Measurements from ENCODE around the gene NR0B2. TPM values are rescaled to one million over a fixed set of nuclear protein-coding genes. Genes with fewer than 3 reads are reported as not detected.
A peak's percentile ranks its signal among the peaks of the same experiment; 100 is the strongest.

NR0B2 gene
- total and polyA plus RNA-seq, 2 of the 13 experiments (the other 11 are each of a cell fraction or from before 2014, with no cell fraction given): 72.5 to 133 TPM

DNA sequence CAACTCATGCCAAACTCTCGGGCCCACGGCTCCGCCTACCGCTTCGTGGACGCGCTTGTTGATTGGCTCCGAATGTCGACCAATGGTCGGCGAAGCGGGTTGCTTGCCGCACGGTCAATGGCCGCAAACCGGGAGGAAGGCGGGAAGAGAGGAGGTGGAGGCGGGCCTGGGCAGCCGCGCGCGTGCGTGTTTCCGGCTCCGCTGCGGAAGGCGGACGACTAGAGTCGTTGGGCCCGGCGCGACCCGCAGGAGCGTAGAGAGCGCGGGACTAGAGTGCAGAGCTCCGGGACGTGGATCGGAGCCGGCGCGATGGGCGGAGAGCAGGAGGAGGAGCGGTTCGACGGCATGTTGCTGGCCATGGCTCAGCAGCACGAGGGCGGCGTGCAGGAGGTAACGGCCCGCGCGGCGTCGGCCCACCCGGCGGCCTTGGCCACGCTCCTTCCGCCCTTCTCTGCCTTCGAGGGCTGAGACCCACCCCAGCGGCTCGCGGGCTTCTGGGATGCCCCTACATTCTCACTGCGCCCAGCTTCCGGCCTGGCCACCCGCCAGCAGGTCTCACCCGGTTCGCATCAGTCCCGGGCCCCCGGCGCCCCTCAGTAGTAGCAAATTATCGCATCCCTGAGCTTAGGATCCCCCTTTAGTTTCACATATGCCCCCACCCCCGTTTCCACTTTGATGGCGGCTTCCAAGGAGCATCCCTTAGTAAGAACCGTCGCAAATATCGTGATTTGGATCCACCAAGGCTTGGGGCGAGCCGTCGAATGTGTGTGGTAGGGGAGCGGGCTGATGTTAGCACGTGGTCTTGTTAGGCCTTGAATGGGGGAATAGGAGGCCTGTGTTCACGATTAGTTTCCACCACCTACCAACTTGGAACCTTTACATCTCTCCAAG, 8.0 kb upstream of the NR0B2 start, which contains the start of gene NUDC (continued):
- TF ChIP-seq KDM5B (CRISPR knock-in tag; IDR thresholded peaks at IDR 0.05; ENCODE audit: borderline replicate concordance) (peak; percentile 98; the same call in 1 of the 2 replicates), MTF2 (CRISPR knock-in tag; IDR thresholded peaks at IDR 0.05; ENCODE audit: borderline replicate concordance) (no peak), SMYD3 (CRISPR knock-in tag; IDR thresholded peaks at IDR 0.05) (no peak; the same call in 1 of the 2 replicates), ZFP36 (IDR thresholded peaks at IDR 0.05; ENCODE audit: borderline replicate concordance, low read depth, low read length, partially characterized antibody) (no peak), ZNF772 (CRISPR knock-in tag; IDR thresholded peaks at IDR 0.05) (peak; percentile 86), ZNF510 (CRISPR knock-in tag; IDR thresholded peaks at IDR 0.05; ENCODE audit: low read depth) (no peak; the same call in 1 of the 2 replicates), ATF1 (CRISPR knock-in tag; IDR thresholded peaks at IDR 0.05) (peak; percentile 85), CBX1 (IDR thresholded peaks at IDR 0.05; ENCODE audit: low read depth) (no peak), RBM22 (optimal IDR thresholded peaks at IDR 0.05; ENCODE audit: low read length) (no peak), ZNF160 (CRISPR knock-in tag; IDR thresholded peaks at IDR 0.05) (no peak; the same call in 1 of the 2 replicates), JUND (CRISPR knock-in tag; IDR thresholded peaks at IDR 0.05) (no peak), KMT2A (CRISPR knock-in tag; IDR thresholded peaks at IDR 0.05) (peak; percentile 93), ZNF567 (CRISPR knock-in tag; IDR thresholded peaks at IDR 0.05; ENCODE audit: borderline replicate concordance) (no peak), ZNF432 (CRISPR knock-in tag; IDR thresholded peaks at IDR 0.05; ENCODE audit: borderline replicate concordance) (no peak), NPAS2 (CRISPR knock-in tag; IDR thresholded peaks at IDR 0.05; ENCODE audit: borderline replicate concordance) (no peak), ZNF552 (CRISPR knock-in tag; IDR thresholded peaks at IDR 0.05; ENCODE audit: borderline replicate concordance) (peak; percentile 47; the same call in 1 of the 2 replicates), HOXA9 (CRISPR knock-in tag; IDR thresholded peaks at IDR 0.05; ENCODE audit: borderline replicate concordance) (peak; percentile 77; the same call in 1 of the 2 replicates)
- TF ChIP-seq, protein P1, sequence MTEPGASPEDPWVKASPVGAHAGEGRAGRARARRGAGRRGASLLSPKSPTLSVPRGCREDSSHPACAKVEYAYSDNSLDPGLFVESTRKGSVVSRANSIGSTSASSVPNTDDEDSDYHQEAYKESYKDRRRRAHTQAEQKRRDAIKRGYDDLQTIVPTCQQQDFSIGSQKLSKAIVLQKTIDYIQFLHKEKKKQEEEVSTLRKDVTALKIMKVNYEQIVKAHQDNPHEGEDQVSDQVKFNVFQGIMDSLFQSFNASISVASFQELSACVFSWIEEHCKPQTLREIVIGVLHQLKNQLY (CRISPR knock-in tag; IDR thresholded peaks at IDR 0.05): 0 out of 2 replicates have a peak, but pooled peaks have one; percentile 11
- TF ChIP-seq, protein P2, sequence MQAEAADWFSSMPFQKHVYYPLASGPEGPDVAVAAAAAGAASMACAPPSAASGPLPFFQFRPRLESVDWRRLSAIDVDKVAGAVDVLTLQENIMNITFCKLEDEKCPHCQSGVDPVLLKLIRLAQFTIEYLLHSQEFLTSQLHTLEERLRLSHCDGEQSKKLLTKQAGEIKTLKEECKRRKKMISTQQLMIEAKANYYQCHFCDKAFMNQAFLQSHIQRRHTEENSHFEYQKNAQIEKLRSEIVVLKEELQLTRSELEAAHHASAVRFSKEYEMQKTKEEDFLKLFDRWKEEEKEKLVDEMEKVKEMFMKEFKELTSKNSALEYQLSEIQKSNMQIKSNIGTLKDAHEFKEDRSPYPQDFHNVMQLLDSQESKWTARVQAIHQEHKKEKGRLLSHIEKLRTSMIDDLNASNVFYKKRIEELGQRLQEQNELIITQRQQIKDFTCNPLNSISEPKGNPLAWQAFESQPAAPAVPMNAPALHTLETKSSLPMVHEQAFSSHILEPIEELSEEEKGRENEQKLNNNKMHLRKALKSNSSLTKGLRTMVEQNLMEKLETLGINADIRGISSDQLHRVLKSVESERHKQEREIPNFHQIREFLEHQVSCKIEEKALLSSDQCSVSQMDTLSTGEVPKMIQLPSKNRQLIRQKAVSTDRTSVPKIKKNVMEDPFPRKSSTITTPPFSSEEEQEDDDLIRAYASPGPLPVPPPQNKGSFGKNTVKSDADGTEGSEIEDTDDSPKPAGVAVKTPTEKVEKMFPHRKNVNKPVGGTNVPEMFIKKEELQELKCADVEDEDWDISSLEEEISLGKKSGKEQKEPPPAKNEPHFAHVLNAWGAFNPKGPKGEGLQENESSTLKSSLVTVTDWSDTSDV (CRISPR knock-in tag; IDR thresholded peaks at IDR 0.05): peak; percentile 84; the same call in 1 of the 2 replicates
- TF ChIP-seq, protein P3, sequence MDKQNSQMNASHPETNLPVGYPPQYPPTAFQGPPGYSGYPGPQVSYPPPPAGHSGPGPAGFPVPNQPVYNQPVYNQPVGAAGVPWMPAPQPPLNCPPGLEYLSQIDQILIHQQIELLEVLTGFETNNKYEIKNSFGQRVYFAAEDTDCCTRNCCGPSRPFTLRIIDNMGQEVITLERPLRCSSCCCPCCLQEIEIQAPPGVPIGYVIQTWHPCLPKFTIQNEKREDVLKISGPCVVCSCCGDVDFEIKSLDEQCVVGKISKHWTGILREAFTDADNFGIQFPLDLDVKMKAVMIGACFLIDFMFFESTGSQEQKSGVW (CRISPR knock-in tag; IDR thresholded peaks at IDR 0.05; ENCODE audit: borderline replicate concordance): no peak
- TF ChIP-seq, protein P4, sequence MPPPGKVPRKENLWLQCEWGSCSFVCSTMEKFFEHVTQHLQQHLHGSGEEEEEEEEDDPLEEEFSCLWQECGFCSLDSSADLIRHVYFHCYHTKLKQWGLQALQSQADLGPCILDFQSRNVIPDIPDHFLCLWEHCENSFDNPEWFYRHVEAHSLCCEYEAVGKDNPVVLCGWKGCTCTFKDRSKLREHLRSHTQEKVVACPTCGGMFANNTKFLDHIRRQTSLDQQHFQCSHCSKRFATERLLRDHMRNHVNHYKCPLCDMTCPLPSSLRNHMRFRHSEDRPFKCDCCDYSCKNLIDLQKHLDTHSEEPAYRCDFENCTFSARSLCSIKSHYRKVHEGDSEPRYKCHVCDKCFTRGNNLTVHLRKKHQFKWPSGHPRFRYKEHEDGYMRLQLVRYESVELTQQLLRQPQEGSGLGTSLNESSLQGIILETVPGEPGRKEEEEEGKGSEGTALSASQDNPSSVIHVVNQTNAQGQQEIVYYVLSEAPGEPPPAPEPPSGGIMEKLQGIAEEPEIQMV (CRISPR knock-in tag; IDR thresholded peaks at IDR 0.05; ENCODE audit: low read depth): no peak
- TF ChIP-seq, protein P5, sequence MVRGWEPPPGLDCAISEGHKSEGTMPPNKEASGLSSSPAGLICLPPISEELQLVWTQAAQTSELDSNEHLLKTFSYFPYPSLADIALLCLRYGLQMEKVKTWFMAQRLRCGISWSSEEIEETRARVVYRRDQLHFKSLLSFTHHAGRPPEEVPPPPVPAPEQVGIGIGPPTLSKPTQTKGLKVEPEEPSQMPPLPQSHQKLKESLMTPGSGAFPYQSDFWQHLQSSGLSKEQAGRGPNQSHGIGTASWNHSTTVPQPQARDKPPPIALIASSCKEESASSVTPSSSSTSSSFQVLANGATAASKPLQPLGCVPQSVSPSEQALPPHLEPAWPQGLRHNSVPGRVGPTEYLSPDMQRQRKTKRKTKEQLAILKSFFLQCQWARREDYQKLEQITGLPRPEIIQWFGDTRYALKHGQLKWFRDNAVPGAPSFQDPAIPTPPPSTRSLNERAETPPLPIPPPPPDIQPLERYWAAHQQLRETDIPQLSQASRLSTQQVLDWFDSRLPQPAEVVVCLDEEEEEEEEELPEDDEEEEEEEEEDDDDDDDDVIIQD (CRISPR knock-in tag; IDR thresholded peaks at IDR 0.05; ENCODE audit: low read depth): no peak

Data from HepG2 (cell line).